GM12891 (cell line): Measurements from ENCODE around the gene MYCN.

Experiments used
- POLR2A ChIP-seq: IDR thresholded peaks from 2 replicates; pipeline ENCODE4 v1.6.1; 2011; ENCODE audit warnings: low read depth, low read length, control low read depth
- POLR2AphosphoS5 ChIP-seq: IDR thresholded peaks from 2 replicates; pipeline ENCODE4 v1.6.1; 2011; ENCODE audit warnings: low read depth, low read length, control low read depth

- no peak for TF ChIP-seq POLR2A
- TF ChIP-seq POLR2AphosphoS5, result no peak
These were observed 8.3 kb downstream of the MYCN start for GRCh38 chr2:15948704-15948957.
